Coronary artery (tissue), 2 donors: ENCODE measurements around the gene STK31.
"Not testable (repeated sequence)": the region's sequence is repeated elsewhere in the genome, so short reads cannot be mapped to it uniquely, and the experiment has no call there.

Experiments used
- DNase-seq: peaks from one replicate; pipeline ENCODE4 v3.0.0-alpha.2; 2017; ENCODE audit warnings: low spot score
- H3K27ac ChIP-seq, 2 donors: fragments of 200-600 bp; sonication (generic); one replicate each; pipeline ENCODE4 v1.5.1; 2016 to 2019
- H3K4me3 ChIP-seq: fragments of 200-600 bp; sonication (generic); 2 replicates; pipeline ENCODE4 v1.5.1; 2016; ENCODE audit warnings: mild to moderate bottlenecking, moderate library complexity
- CTCF ChIP-seq: fragments of 200-600 bp; sonication (generic); IDR thresholded peaks from one replicate; pipeline ENCODE4 v1.5.1; 2019; ENCODE audit warnings: antibody characterized with exemption

The STK31 gene

GRCh38 chr7:23767514-23767913, 57.5 kb downstream of the STK31 start:
- H3K4me3 ChIP-seq: no peak overlapping the region
- TF ChIP-seq CTCF: no peak
- DNase-seq: no peak
- no peak overlapping the region for H3K27ac ChIP-seq

- H3K27ac ChIP-seq: no peak overlapping the region
- no peak for TF ChIP-seq CTCF
- H3K4me3 ChIP-seq: no peak overlapping the region
- no peak for DNase-seq
These were observed 58.0 kb downstream of the STK31 start for GRCh38 chr7:23768022-23768421.

- not testable (repeated sequence) for H3K27ac ChIP-seq, DNase-seq, H3K4me3 ChIP-seq
These were observed 69.3 kb downstream of the STK31 start for GRCh38 chr7:23779185-23779800.

- Histone ChIP-seq H3K27ac (no peak overlapping the region), H3K4me3 (no peak overlapping the region)
- TF ChIP-seq CTCF: no peak
- no peak for DNase-seq
These were observed 73.1 kb downstream of the STK31 start for GRCh38 chr7:23783115-23783514.

GRCh38 chr7:23787272-23787671, 77.3 kb downstream of the STK31 start:
- Histone ChIP-seq H3K4me3 (no peak overlapping the region), H3K27ac (no peak overlapping the region)
- DNase-seq: no peak
- TF ChIP-seq CTCF: no peak

GRCh38 chr7:23788843-23789242, 78.8 kb downstream of the STK31 start:
- Histone ChIP-seq H3K27ac (no peak overlapping the region), H3K4me3 (no peak overlapping the region)
- no peak for TF ChIP-seq CTCF
- DNase-seq: no peak

GRCh38 chr7:23791721-23792120, 81.7 kb downstream of the STK31 start:
- no peak overlapping the region for H3K27ac ChIP-seq
- no peak for TF ChIP-seq CTCF
- no peak for DNase-seq
- H3K4me3 ChIP-seq: no peak overlapping the region
